ENCODE data around the gene AMIGO3.
"Not testable (repeated sequence)": the region's sequence is repeated elsewhere in the genome, so short reads cannot be mapped to it uniquely, and the experiment has no call there.

AMIGO3 gene

GRCh38 chr3:49719214-49719884 is at the start of gene AMIGO3:
Gene AMIGO3, minus strand, starts transcription at chr3:49719684. Its CDS starts 219 bp downstream, at chr3:49719465.
- peak; percentile 85 for DNase-seq

- DNase-seq: no peak
Measured at GRCh38 chr3:49763981-49764380, 44.5 kb upstream of the AMIGO3 start.

- DNase-seq: no peak
Measured at GRCh38 chr3:49761661-49762060, 42.2 kb upstream of the AMIGO3 start.

- no peak for DNase-seq
Measured at GRCh38 chr3:49759226-49759625, 39.7 kb upstream of the AMIGO3 start.

GRCh38 chr3:49757197-49757596 is 37.7 kb upstream of the AMIGO3 start:
- DNase-seq: no peak

GRCh38 chr3:49756036-49756435 is 36.6 kb upstream of the AMIGO3 start:
- DNase-seq: no peak

GRCh38 chr3:49754536-49754935 is 35.1 kb upstream of the AMIGO3 start:
- DNase-seq: no peak

- no peak for DNase-seq
Measured at GRCh38 chr3:49751501-49751900, 32.0 kb upstream of the AMIGO3 start.

- DNase-seq: no peak
Measured at GRCh38 chr3:49750056-49750455, 30.6 kb upstream of the AMIGO3 start.

GRCh38 chr3:49748874-49749273 is 29.4 kb upstream of the AMIGO3 start:
- not testable (repeated sequence) for DNase-seq

- no peak for DNase-seq
Measured at GRCh38 chr3:49747792-49748480, 28.5 kb upstream of the AMIGO3 start.

GRCh38 chr3:49745986-49746385 is 26.5 kb upstream of the AMIGO3 start:
- DNase-seq: no peak

GRCh38 chr3:49740427-49740826 is 20.9 kb upstream of the AMIGO3 start:
- no peak for DNase-seq

GRCh38 chr3:49738067-49738713 is 18.7 kb upstream of the AMIGO3 start:
- DNase-seq: no peak

- DNase-seq: no peak
Measured at GRCh38 chr3:49734752-49735151, 15.3 kb upstream of the AMIGO3 start.

GRCh38 chr3:49733551-49733950 is 14.1 kb upstream of the AMIGO3 start:
- DNase-seq: no peak

- DNase-seq: no peak
Measured at GRCh38 chr3:49732597-49732996, 13.1 kb upstream of the AMIGO3 start.

GRCh38 chr3:49729966-49730609 is 10.6 kb upstream of the AMIGO3 start:
- no peak for DNase-seq

GRCh38 chr3:49727924-49728361 is 8.5 kb upstream of the AMIGO3 start:
- DNase-seq: no peak

- no peak for DNase-seq
Measured at GRCh38 chr3:49727154-49727923, 7.9 kb upstream of the AMIGO3 start.

- DNase-seq: peak; percentile 10
Measured at GRCh38 chr3:49725906-49726681, 6.6 kb upstream of the AMIGO3 start.

GRCh38 chr3:49724586-49724985 is 5.1 kb upstream of the AMIGO3 start:
- peak; percentile 3 for DNase-seq

Data from NCI-H1105 treated with DMSO at 0.1 percent for 48 hours (cell line).